DMS114 treated with DMSO at 0.1 percent for 48 hours (cell line): Measurements from ENCODE around the gene DNAJA4.

ENCODE experiments used
- DNase-seq: peaks from one replicate; lab custom pipeline; 2025; ENCODE audit not compliant: unreplicated experiment; lab: John Stamatoyannopoulos, UW

Gene DNAJA4

GRCh38 chr15:78276064-78276943 lies 11.9 kb downstream of the DNAJA4 start:
- no peak for DNase-seq

DNA sequence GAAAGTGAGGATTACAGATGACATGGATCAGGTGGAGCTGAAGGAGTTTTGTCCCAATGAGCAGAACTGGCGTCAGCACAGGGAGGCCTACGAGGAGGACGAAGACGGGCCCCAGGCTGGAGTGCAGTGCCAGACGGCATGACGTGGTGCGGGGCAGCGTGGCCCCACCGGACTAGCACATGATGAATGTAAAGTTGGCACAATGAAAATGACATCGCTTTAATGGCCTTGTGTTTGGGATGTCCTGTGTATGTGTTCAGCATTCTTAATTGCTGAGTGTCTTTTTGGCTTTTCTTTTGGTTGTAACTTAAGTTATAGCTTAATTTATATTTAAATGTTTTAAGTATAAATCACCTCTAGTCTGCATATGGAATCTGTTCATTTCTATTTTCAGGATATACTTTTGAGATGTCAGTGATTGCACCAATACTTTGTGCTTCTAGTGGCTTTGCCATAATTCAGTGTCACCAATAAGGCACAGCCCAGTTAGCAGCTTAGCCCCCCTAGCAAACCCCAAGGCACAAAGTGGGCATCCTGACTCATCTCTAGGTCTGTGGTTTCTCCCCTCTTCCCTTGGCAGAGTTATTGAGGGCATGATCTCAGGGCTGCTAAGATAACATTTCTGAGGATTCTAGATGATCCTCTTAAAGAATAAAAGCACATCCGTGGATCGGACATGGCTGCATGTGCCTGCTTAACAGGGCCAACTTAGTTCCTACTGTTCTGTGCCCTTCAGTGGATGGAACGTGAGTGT lies 16.1 kb downstream of the DNAJA4 start:
- DNase-seq = no peak

- no peak for DNase-seq
Measured at GRCh38 chr15:78282324-78282723, 18.0 kb downstream of the DNAJA4 start.

DNA sequence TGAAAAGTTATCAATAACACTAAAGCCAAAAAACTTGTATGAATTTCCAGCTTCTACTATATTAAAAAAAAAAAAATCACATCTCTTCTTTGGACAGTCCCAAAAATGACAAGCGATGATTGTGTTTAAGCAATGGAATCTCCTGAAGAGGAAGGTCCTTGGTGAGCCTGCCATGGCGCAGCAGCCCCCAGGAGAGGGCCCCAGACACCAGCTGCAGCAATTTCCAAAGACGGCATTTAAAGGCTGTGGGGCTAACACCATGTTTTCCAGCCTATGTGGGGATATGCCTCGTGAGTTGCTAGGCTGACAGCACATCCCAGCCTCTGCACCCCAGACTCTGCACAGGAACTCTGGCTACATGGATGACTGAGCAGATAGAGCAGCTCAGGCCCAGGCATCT lies 20.4 kb downstream of the DNAJA4 start:
- DNase-seq = no peak

DNA sequence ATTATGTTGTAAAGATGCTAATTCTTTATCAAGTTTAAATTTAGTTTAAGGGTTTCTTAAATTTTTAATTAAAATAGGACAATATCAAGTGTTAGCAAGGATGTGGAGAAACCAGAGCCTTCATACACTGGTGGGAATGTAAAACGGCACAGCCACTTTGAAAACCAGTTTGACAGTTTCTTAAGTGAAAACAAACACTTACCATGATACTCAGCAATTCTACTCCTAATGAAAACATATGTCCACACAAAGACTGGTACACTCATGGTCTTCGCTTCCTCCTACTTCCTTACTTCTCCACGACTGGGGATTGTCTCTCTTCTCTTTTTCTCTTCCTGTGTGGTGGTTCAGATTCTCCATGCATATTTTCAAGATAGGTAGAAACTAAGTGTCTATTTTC lies 25.9 kb downstream of the DNAJA4 start:
- DNase-seq = no peak

- DNase-seq = no peak
Measured at GRCh38 chr15:78291052-78291451, 26.7 kb downstream of the DNAJA4 start.

DNA sequence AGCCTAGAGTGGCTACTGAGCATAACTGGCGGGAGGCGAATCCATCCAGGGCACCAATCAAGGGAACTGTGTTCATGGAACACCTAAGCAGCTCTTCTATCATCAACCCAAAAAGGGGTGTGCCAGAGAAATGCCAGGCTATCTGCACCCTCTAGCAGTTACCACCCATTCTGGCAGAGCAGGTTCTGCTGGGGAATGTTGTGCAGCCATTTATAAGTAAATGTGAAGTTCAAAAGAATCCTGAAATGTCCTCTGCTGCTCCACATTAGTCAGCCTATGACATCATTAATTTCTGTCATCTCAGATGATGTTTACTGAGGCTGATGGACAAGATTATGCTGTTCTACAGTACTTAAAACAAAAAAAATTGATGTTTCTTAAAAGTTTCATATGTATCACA lies 27.3 kb downstream of the DNAJA4 start:
- DNase-seq = no peak

- DNase-seq = no peak
Measured at GRCh38 chr15:78292219-78292618, 27.9 kb downstream of the DNAJA4 start.

DNA sequence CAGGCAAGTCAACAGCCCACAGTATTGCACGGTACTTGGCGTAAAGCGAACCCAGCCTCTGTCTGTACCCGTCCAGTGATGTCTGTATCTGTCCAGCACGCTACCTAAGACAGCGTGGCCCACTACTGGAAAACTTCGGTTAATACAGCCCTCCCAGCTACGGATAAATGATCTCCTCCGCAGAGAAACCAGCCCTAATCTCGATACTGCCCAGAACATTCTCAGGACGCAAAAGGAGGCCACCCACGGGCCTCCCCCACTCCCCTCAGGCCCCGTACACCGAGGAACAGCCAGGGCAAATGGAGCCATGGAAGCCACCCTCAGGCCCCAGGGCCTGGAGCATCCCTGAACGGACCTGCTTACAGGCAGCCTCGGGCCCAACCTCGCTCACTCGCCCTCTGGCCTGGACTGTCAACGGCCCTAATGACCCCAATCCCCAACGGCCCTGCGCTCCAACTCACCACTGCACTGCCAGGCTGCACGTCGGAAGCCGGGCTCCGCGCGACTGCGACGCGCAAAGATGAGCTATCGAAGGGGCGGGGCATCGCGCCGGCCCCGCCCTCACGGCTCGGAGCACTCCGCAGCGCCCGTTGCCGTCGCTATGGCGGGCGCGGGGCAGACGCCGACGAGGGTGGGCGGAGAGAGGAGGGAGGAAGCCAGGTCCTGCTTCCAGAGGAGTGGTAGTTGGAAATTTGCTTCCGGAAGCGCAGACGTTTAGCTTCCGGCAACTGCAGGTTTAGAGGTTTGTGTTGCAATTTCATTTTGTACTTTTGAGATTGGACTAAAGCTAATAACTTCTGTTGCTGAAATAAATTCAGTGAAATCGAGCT lies 35.0 kb downstream of the DNAJA4 start, which contains the start of gene SKIC8:
SKIC8 (minus strand) TSS at position 509 of the 830 bp plus-strand sequence. CDS start 3,923 bp downstream, outside the sequence.
- DNase-seq = peak; percentile 97

GRCh38 chr15:78301326-78301725 lies 37.0 kb downstream of the DNAJA4 start:
- DNase-seq = no peak

DNA sequence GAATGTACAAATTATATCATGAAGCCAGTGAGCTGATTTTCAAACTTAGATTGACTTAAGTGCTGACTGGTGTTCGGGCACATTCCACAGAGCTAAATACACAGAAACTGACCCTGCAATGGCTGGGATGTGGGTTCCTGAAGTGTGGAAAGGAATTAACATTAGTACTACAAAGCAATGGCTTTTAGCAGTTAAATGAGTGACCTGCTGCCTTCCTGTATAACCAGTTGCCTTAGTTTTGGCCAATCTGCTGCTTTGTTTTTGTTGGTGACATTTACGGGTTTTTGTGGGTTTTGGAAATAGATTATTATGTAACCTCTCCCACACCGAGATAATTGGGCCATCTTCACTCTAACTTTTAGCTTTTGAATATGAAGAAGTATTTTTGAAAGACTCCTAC lies 37.5 kb downstream of the DNAJA4 start:
- DNase-seq = peak; percentile 44

- DNase-seq = no peak
Measured at GRCh38 chr15:78302579-78303312, 38.4 kb downstream of the DNAJA4 start.

DNA sequence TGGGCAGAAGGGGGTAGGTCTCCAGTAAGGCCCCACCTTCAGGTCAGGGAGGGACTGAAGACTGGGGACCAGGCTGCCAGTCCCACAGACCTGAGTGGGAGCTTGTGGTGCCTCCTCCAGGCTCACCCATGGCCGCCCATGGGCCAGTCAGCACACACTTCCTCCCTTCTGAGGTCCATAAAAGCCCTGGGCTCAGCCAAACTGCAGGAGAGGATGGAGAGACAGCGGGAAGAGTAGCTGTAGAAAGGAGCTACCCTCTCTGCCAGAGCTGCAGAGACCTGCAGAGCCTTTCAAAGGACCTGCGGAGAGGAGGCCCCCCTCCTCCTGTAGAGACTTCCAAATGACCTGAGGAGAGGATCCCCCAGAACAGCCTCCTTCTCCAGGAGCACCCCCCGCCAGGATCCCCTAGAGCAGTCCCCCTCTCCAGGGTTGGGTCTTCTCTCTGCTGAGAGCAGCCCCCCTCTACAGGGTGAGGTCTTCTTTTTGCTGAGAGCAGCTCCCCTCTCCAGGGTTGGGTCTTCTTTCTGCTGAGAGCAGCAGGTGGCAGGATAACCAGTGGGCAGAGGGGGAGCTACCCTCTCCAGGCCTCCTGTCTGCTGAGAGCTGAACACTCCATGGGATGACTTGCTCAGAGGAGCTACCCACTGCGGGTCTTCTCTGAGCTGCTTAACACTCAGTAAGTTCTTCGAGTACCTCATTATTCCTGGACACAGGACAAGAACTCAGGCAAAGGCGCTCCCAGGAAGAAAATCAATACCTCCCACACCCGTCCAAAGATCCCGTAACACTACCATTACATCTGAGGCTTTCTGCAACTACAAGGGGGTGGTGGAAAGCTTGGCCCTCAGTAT lies 40.1 kb downstream of the DNAJA4 start:
- no peak for DNase-seq

- no peak for DNase-seq
Measured at GRCh38 chr15:78306176-78306774, 41.9 kb downstream of the DNAJA4 start.

DNA sequence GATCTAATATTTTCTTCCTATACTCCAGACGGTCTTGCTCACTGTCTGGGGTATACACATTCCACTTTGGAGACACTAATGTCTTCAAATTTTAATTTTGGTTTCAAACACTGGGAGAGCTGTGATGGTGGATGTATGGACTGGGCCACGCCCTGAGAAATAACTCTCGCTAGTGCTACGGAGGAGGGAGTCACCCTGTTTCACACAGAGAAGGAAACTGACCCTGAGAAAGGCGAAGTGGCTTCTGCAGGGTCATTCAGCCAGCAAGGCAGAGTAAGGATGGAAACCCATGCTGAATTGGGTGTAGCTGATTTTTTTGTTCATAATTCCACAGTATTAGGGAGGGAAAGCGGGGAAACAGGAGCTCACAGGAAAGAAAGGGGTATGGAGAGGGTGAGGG lies 43.6 kb downstream of the DNAJA4 start:
- no peak for DNase-seq

- peak; percentile 58 for DNase-seq
Measured at GRCh38 chr15:78308422-78309032, 44.2 kb downstream of the DNAJA4 start.

DNA sequence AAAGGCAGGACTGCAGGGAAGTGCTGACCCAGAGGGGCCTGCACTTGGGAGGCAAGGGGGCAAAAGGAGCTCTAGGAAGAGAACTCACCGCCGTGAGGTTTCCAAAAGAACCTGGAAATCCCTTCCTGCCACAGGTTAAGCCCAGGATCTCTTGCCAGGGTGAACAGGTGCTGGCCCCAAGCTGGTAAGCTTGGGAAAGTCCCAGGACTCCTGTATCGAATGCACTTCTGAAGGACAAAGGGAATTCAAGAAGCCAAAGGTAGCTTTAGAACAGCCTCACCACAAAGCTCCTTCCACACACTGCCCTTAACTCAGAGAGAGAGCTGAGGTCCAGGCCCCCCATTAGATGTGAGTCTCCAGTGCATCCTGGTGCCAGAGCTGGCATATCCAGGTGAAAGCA lies 46.9 kb downstream of the DNAJA4 start:
- DNase-seq = no peak

GRCh38 chr15:78312536-78312935 lies 48.2 kb downstream of the DNAJA4 start:
- no peak for DNase-seq

- no peak for DNase-seq
Measured at GRCh38 chr15:78312957-78313356, 48.6 kb downstream of the DNAJA4 start.
